A172 (cell line): ENCODE results near the gene AUTS2. TPM values are rescaled to one million over a fixed set of nuclear protein-coding genes. Genes with fewer than 3 reads are reported as not detected.

ENCODE experiments used
- DNase-seq: peaks from one replicate; pipeline ENCODE4 v3.0.0-alpha.2; 2015; ENCODE audit warnings: low spot score
- total RNA-seq: library from RNA; depleted of rRNA; stranded (reverse); fragments of >200 nt; shearing (Covaris generic); gene quantifications from 2 replicates; pipeline ENCODE4 v1.2.3, GENCODE V29; 2014

AUTS2 gene
- total RNA-seq, 1 experiment from 2014 or later = 4.6 TPM

DNA sequence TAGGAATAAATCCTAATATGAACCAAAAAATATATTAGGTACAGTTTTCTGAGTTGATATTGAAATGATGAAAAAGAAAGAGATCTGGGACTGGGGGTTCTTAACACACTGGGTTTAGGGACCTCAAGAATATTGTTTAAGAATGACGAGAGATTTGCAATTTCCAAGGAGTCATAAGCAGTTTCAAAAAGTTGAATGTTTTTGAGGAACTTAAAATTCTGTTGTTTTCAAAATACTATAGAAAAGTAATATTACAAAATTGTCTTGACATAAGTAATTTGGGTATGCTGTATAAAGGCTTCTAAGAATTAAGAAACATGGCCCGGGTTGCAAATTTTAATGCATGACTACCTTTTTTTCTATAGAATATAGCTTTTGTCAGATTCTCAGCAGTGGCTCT lies 88.1 kb downstream of the AUTS2 start:
- DNase-seq = no peak

DNA sequence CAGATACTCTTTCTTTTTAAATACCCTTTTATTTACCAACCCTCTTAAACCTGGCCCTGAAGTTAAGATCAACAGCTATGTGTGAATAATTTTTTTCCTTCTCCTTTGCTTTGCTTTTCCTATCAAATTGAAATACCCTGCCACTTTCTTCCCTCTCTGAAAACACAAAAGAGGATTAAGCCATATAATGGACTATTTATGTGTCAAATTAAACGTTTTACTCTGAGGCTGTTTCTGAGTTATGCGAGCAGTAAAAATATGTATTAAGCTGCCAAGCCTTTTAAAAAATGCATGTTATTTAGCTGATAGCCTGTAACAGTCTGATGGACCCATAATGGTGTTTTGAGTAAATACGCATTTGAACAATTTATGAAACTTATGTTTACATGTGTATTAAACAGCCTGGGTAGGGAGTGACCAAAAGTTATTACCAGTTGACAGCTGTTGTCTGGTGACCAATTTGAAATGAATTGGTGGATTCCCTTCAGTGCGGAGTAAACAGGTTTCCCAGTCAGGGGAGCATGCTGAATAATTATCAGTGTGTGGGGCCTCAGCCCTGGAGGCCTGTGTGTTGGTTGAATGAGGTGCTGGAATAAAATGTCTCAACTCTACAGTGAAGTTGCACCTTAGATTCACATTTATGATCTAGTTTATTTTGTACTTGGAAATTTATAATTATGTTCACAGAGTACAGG lies 89.6 kb downstream of the AUTS2 start:
- DNase-seq = no peak

DNA sequence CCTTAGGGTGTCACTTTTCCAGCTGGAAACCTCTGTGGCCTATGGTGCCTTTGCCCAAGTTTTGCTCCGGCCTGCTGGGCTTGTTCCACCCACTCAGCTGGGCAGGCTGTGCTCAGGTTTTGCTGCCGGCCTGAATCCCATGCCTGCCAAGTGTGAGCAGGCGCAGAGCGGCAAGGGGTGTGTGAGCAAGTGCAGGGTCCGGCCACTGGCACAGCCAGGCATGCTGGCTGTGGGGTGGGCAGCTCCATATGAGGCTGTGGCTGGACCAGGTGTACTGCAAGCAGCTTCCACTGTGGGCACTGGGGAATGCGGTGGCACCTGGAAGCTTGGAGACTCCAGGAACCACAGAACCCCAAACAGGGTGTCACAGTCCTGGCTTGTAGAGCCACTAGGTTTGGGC lies 92.1 kb downstream of the AUTS2 start:
- no peak for DNase-seq

DNA sequence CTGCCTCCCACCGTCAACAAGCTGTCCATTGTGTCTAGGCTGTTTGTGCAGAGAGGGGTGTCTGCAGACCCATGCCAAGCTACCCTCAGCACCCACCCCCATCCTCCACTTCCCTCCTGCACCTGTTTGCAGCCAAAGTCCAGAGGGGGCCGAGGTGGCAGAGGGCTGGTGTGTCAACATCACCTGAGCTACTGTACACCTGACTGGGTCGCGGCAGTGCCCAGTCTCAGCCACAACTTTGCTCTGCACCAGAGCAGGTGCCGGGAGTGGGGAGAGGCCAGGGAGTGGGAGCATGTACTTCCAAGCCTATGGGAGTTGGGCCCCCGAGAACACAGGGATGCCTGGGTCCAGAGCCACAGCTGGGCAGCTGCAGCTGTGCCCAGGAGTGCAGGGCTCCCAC lies 93.1 kb downstream of the AUTS2 start:
- DNase-seq = no peak

DNA sequence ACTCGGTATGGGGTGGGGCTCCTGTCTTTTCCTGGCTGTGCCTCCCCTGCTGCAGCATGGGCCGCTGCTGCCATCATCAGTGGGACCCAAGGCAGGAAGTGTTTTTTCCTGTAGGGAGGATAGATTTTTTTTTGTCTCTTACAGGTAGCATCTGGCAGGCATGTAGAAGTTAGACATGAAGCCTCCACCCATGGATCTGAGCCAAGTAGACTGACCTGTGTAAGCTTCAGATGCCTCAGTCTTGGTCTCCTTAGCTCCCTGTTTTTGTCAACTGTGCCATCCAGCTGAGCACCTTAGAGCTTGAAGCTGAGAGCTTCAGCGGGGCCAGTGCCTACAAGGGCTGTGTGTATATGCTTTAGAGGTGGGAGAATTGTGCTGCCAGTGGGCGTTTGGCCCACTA lies 93.5 kb downstream of the AUTS2 start:
- no peak for DNase-seq

DNA sequence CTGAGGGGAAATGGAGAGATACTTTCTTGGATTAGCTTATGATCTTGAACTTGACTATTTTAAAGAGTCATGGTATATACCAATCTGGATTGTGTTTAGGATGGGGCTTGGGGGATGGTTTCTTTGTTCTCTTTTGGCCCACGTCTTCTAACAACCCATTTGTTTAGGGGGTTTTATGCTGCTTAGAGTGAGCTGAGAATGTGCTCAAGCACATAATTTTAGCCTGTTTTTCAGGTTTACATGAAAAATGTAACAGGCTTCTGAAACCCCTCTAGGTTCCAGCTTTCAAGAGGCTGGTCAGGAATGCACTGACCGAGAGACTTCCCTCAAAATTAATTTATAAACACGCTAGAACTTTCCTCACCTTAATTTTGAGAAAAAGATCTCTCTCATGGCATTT lies 94.3 kb downstream of the AUTS2 start:
- no peak for DNase-seq

DNA sequence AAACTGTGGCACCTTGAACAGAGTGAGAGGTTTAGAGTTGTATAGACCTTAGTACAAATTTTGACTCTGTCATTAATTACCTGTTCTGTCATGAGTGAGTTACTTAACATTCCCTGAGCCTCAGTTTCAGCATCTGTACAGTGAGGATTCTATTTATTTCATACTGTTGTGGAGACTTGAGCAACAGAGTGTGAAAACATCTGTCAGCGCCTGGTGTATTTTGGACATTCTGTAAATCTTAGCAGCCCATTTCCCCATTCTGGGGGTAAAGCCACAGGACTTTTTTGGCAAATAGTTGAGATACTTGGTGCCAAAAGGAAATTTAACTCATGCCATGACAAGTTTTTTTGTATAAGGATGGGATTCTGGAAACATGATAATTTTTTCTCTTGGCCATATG lies 94.8 kb downstream of the AUTS2 start:
- DNase-seq = no peak

DNA sequence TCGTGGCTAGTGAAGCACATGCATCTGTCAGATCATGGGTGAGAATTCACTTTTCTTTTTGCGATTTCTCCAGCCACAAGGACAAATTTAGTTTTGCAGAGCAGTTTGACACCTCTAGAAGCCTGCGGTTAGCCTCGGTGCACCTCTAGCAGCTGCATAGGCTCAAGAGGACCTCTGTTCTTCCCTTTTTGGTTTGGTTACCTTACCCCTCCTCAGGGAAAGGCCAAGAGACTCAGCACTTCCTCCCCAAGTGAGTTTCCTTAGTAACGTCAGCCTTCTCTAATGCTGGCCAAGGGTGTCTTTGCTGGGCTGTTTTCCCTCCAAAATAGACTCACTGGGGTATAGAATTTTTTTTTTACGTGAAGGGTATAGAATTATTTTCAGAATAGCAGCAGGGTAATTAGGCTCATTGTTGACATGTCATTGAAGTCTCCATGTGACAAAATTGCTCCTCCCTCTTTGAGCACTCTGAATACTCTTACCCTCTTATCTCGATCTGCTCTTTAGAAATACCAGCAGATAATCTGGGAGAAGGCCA lies 97.8 kb downstream of the AUTS2 start:
- DNase-seq = no peak

DNA sequence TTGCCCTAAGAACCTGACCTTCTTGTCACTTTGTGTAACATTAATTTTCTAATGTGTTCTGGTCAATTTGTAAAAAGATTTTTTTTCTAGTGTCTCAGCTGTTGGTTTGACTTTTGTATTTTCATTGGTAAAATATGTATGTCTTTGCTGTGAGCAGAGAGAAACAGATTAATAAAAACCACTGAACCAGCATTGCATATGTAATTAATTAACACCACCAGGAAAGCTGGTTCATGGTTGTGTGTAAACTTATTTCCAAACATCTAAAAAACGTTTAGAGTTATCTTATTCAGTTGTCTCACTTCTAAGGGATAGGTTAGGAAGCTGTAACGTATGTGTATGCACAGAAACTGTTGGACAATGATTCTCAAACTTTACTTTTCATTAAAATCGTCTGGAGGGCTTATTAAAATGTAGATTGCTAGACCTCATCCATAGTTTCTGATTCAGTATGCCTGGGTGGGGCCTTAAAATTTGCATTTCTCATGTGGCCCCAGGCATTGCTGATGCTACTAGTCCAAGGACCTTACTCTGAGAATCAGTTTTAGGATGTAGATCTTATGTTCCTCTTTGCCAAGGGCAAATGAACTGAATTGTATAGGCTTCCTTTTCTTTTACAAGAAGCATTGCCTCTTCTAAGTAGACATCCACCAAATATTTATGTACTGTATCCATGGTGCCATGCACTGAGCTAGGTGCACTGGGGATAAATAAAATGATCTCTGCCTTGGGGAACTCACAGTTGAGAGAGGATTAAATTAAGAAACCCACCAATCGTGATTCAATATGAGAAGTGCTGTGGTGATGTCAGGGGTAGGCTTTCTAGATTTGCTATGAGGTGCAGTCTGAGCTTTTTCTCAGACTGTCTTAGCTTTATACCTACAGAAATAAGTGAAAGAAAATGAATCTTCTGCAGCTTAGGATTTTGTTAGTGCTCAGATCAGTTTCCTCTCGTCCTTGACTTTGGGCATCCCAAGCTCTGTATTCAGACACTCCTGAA lies 98.7 kb downstream of the AUTS2 start:
- no peak for DNase-seq

DNA sequence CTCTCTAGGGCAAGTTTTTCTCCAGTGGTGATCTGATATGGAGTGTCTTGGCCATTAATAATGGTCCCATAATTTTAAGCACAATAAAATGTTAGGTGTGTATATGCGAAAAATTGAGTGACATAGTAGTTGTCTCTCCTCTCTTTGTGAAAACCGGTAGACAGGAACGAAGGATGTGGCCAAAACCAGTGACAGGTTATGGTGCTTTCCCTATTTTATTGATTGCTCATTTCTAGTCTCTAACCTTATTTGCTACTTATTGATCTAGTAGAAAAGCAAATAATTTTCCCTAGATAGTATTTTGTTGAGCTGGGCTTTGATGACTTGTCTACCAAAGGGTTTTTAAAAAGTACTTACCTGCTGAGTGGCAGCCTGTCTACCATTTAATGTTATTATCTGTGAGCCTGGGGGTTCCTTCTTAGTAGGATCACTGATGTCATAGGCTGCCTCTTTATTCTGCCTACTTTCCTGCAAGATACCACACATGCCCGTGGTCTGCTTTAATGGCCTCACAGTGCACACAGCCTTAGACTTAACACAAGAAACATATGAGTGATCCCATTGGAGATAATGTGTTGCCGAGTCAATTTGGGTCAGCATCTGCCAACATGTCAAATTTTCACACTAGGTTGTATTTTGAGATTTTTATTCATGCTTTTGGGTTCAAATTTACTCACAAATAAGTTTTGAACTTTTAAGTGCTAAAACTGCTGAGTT lies 100.0 kb downstream of the AUTS2 start:
- no peak for DNase-seq

DNA sequence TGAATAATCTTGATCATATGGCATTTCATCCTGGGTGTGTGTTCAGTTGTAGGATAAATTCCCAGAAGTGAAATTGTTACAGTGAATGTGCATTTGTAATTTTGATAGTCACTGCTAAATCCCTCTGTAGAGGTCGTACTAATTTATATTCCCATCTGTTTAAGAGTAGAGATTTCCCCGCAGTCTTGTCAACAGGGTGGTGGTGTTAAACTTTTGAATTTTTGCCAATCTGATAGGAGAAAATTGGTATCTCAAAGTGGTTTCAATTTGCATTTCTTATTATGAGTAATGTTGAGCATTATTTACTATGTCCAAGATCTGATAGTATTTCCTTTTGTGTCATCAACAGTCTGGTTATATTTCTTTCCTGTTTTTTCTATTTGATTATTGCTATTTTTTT lies 101.7 kb downstream of the AUTS2 start:
- no peak for DNase-seq

DNA sequence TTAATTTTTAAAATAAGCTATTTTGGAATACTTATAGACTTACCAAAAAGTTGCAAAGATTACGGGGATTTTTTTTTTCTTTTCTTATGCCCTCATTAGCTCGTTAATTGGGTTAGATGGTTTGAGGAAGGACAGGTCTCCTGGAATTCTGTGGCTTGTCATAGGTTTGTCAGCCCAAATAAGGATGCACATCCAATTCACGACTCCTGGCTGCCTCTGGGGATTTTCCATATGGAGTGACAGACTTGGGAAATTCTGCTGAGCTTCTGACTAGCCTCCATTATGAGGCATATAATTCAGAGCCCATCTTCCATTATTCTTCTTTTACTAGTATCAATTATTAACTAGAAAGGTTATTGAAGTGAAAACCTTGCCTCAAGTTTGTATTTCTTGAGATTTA lies 102.1 kb downstream of the AUTS2 start:
- no peak for DNase-seq

DNA sequence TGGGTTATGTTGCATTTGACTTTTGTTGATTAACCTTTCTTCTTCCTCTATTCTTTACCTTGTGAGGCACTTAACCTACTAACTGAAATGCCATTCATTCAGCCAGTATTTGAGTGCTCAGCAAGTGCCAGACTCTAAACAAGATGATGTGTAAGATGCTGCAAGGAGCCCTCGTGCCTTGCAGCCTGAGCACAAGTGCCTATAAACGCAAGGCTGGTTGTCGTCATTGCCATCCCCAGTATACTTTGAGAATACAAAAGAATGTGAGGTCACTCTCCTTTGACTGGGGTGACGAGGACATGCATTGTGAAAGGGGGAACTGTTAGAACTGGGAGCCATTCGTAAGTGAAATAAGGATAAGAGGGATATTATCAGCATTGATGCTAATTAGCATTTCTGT lies 103.0 kb downstream of the AUTS2 start:
- no peak for DNase-seq

DNA sequence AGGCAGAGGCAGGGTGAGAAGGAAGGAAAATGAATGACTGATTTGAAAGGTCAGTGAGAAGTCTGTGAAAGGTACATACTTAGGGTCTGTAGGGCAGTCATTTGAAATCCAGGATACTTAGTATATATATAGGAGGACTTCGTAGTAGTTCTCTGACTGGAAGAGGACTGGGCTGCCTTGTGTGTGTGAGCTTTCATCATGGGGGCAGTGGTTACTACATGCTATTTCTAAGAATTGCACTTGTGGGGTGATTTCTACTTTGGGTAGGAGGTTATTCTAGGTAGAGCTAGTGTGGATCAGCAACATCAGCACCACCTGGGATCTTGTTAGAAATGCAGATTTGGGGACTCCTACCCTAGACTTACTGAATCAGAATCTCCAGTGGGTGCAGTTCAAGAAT lies 104.1 kb downstream of the AUTS2 start:
- no peak for DNase-seq

DNA sequence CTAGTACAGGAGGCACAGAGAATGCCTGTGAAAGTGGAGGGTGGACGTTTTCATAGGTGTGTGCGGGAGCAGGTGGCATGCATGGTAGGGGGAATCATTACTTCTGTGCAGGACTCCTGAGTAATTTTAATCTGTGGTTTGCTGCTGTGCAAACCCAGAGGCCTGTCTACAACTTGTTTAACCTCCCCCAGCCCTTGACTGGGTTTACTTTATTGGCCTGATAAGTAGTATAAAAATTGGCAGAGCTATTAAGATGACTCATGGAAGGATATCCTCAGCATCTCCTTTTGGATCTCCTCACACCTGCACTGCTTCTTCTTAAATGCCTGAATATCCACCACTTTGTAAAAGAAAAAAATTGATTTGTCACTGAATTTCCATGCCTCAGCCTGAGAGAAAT lies 104.8 kb downstream of the AUTS2 start:
- peak; percentile 62 for DNase-seq

DNA sequence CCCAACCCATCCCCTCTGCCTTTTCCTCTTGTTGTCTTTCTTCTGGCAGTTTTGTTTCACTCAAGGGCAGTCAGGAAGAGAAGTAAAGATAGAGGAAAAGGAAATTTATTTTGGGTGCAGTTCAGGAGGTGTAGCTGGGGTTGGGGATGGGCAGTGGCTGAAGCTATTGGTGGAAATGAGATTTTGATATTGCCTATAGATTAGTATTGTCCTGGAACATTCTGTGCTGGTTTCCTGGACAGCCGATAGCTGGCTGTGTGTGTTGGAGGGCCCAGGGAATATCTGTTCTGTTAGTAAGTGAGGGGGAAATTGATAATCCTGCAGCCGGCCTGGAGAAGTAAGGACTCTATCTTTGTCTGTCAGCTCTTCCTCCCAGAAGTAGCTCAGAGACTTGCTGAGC lies 107.8 kb downstream of the AUTS2 start:
- no peak for DNase-seq

DNA sequence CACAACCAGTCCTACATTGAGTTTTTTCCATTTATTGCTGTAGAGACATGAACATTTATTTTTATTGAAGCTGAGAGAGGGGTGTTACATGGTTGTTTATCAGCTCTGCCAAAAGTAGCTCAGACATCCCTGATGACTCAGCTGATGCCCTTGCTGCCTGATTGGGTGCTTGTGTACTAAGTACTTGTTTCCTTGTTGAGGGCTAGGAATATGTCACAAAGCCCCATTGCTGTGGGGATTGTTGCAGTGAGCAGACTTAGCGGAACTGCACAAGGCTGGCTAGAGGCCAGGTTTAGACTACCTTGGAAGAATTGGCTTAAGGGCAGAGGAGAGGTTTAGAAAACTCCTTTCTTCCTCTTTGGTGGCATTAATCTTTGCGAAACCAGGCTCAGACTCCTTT lies 110.6 kb downstream of the AUTS2 start:
- DNase-seq = peak; percentile 79

DNA sequence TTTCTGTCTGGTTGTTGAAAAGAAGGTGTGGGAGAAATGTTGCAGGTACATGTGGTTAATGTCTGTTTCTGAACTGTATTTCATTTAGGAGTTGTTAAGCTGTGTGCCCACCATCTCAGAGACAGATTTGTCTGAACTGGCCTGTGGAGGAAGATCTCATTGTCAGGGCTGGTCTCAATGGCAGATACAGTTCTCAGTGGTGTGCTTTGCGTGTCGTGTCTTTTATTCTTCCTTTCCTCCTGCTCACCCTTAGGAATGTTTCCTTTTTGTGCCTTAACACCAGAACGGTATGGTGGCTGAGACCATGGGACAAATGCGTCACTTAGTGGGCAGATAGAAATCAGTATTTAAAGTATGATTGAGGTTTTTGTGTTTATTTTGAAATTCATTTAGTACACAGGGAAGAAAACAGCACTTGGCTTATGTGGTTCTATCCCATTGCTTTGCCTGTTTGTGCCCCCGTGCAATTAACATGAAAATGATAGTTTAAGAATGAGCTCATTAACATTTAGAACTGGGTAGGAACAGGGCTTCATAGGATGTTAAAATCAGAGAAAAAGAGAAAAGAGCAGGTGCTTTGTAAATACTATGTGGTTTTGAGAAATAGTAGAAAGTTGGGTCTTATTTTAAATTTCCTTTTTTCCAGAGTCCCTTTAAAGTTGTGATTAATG lies 112.6 kb downstream of the AUTS2 start:
- no peak for DNase-seq

DNA sequence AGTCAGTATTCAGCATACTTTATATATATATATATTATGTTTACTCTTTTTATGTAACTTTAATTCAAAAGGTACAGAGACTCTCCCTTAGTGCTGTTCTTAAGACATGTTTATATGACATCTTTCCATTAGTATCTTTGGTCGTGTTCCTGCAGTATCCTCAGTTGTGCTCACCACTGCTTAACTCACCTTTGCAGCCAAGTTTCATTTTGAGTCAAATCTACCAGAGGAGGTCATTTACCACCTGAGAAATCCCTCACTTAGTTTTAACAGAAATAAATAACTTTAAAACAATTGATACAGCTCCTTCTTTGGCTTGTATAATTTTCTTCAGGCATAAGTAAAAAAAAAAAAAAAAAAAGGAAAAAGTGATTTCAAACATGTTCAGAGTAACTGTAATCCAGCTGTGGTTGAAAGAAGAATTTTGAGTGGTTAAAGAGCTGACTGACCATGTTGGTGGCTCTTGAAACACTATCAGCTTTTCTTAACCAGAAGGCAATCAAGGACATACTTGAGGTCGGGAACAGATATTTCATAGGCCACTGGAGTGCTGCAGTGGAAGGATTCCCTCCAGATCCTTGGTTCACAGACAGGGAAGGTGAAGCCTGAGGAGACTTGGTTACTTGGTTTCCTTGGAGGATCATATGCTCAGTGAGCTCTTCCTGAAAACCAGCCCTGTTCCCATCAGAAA lies 116.8 kb downstream of the AUTS2 start:
- no peak for DNase-seq

DNA sequence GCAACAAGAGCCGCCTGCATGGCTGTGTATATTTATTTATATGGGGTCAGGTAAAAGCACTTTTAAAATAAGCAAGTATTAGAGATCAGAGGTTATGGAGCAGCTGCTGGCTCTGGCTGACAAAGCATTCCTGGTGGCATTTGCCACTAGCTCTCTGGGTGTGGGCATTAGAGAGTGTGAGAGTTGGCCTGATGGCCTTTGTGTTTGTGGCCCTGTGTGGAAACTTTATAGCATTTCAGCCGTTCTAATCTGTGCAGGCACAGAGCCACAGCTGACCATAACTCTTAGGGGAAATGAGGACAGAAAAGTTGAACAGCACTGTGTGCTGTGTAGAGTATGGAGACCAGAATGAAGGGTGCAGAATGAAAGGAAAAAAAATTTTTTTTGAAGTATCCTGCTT lies 118.9 kb downstream of the AUTS2 start:
- DNase-seq = no peak

DNA sequence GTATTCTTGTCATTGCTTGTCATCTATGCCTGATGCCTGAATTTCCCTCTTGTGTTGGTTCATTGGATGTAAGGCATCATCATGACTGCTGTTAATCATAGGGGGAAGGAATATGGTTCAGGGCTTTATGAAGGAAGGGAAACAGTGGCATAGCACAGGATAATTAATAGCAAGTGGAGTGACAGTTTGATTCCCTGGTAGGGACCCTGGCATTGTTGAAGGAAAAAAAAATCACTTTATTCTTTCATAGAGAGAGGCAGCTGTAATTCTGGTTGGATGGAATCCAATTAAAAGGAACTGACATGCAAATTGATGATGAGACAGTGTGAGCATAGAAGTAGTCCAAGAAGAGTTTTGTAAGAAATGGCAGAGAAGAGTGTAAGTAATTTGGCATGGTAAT lies 121.4 kb downstream of the AUTS2 start:
- DNase-seq = no peak
